Cardiac fibroblast (primary cell): ENCODE results near the gene NSMF.

Source experiments
- DNase-seq, 2 donors: peaks; one replicate each; pipeline versions ENCODE4 v3.0.0 to v3.0.0-alpha.2; 2010; ENCODE audit warnings: low read depth in 2 of 2
- H3K4me3 ChIP-seq, 2 donors: replicated peaks in 1 of 2; 1 replicate in 1 of 2; 2 replicates in 1 of 2; pipeline ENCODE4 v1.5.1; 2011; ENCODE audit warnings: low read depth in 2 of 2, low read length in 2 of 2, mild to moderate bottlenecking in 2 of 2, moderate library complexity in 1 of 2
- TF ChIP-seq, protein P1 (sequence below): IDR thresholded peaks from one replicate; pipeline ENCODE4 v1.5.1; 2011; ENCODE audit warnings: low read depth, mild to moderate bottlenecking, low read length, inconsistent platforms

NSMF gene

DNA sequence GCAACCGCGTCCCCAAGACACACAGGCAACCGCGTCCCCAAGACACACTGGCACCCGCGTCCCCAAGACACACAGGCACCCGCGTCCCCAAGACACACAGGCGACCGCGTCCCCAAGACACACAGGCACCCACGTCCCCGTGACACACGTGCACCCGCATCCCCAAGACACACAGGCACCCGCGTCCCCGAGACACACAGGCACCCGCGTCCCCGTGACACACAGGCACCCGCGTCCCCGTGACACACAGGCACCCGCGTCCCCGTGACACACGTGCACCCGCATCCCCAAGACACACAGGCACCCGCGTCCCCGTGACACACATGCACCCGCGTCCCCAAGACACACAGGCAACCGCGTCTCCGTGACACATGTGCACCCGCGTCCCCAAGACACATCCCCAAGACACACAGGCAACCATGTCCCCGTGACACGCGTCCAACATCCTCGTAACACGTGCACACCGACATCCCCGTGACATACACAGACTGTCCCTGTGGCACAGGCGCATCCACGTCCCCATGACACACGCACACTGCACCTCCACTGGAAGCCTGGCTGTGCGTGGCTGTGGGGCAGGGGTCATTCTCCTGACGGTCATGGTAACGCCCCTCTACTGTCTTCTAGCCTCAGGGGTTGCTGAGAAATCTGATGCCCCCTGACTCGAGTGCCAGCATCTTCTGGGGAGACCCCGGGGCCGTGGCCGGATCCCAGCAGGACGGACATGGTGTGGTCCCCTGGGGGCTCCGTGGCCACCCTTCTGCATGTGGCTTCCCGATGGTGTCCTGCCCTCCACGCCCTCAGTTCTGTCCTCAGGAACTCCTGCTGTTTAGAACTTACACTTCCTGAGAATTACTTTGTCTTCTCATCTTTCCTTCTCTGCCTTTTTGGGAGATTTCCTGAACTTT is 60.3 kb downstream of the NSMF start:
- no peak overlapping the region for H3K4me3 ChIP-seq
- TF ChIP-seq, protein P1, sequence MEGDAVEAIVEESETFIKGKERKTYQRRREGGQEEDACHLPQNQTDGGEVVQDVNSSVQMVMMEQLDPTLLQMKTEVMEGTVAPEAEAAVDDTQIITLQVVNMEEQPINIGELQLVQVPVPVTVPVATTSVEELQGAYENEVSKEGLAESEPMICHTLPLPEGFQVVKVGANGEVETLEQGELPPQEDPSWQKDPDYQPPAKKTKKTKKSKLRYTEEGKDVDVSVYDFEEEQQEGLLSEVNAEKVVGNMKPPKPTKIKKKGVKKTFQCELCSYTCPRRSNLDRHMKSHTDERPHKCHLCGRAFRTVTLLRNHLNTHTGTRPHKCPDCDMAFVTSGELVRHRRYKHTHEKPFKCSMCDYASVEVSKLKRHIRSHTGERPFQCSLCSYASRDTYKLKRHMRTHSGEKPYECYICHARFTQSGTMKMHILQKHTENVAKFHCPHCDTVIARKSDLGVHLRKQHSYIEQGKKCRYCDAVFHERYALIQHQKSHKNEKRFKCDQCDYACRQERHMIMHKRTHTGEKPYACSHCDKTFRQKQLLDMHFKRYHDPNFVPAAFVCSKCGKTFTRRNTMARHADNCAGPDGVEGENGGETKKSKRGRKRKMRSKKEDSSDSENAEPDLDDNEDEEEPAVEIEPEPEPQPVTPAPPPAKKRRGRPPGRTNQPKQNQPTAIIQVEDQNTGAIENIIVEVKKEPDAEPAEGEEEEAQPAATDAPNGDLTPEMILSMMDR, result no peak
- DNase-seq, result no peak

GRCh38 chr9:137397675-137398423 is 61.3 kb downstream of the NSMF start:
- no peak for DNase-seq

More at GRCh38 chr9:137397675-137398423, 61.3 kb downstream of the NSMF start:
- TF ChIP-seq, protein P1, result no peak
- H3K4me3 ChIP-seq, result no peak overlapping the region
